Pulmonary artery endothelial cell (primary cell): ENCODE measurements around the gene CDC42BPB. TPM values are rescaled to one million over a fixed set of nuclear protein-coding genes. Genes with fewer than 3 reads are reported as not detected.
A peak's percentile ranks its signal among the peaks of the same experiment; 100 is the strongest.

Experiments used
- DNase-seq: peaks from one replicate; pipeline ENCODE4 v3.0.0-alpha.2; 2011; ENCODE audit warnings: low read depth, low spot score
- total RNA-seq: library from RNA; depleted of rRNA; stranded (reverse); fragments of >200 nt; gene quantifications from 2 replicates; pipeline ENCODE4 v1.2.3, GENCODE V29; 2014

CDC42BPB gene
- total RNA-seq, 1 donor from 2014 or later = 113 TPM

- DNase-seq = no peak
Observed at GRCh38 chr14:103073367-103073875, 16.1 kb upstream of the CDC42BPB start.

GRCh38 chr14:103072595-103073366 lies 15.4 kb upstream of the CDC42BPB start:
- no peak for DNase-seq

DNA sequence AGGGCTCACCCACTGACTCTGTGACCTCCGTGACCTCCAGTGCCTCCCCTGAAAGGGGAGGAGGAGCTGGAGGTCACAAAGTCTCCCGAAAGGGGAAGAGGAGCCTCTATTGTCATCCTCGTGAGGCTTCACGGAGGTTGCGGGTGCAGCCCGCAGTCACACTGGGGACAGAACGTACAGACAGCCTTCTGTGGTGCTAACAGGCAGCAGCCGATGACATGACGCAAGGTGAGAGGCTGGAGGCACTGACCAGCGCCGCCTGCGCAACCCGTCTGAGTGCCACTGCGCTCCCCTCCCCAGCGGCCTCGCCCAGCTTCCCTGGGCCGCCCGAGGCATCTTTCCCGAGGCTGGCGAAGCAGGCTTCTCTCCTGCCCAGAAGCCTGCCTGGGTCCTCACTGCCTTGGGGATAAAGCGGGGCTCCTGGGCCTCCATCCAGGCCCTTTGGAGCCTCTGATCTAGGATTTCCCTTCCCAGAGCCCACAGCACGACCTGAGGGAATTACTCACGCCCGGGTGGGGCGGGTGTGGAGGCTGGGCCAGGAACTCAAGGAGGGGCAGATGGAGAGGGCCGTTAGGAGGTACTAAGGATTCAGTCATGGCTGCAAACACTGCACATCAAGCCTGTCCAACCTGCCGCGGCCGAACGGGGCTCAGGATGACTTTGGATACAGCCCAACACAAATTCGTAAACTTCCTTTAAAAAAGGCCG lies 14.3 kb upstream of the CDC42BPB start:
- DNase-seq = no peak

- no peak for DNase-seq
Observed at GRCh38 chr14:103070971-103071542, 13.7 kb upstream of the CDC42BPB start.

DNA sequence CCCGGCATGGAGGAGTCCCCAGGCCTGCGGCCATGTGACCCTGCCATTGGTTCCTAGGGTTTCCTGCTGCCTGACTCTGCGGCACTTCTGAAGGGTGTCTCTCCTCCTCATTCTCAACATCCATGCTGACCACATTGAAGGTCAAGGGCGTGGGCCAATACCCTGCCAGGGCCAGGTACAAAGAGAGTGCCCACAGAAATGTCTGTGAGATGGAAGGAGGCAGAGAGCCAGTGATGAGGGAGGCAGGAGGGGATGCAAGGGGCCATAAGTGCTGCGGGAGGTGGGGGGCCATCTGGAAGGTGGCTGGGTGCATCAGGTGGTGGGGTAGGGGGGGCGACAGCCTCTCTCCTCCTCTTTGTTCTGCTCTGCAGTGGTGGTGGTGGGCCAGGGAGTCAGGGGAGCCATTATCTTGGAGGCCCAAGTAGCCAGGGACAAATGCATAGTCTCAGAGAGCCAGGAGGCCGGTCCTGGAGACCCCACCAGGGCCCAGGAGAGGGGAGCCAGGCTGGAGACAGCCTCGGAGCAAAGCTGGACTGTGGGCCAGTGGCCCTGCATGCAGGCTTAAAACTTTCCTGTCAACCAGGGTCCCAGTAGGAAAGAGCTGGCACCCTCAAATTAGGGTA lies 13.0 kb upstream of the CDC42BPB start:
- DNase-seq = no peak

GRCh38 chr14:103068351-103069073 lies 11.2 kb upstream of the CDC42BPB start:
- DNase-seq = no peak

DNA sequence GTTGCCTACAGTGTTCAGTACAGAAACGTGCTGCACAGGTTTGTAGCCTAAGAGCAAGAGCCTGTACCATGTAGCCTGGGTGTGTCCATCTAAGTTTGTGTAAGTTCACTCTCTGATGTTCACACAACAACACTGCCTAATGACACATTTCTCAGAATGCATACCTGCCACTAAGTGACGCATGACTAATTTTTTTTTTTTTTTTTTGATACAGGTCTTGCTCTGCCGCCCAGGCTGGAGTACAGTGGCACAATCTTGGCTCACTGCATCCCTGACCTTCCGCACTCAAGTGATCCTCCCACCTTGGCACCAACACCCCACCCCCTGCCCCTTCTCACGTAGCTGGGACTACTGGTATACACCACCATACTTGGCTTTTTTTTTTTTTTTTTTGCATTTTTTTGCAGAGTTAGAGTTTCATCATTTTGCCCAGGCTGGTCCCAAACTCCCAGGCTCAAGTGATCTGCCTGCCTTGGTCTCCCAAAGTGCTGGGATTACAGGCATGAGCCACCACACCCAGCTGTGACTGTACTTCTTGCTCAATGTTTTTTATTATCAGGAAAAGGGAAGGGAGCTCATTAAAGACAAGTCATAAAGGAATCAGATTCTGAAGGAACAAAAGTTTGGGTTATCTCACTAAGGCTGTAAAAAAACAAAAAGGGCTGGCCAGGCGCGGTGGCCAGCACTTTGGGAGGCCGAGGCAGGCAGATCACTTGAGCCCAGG lies 10.0 kb upstream of the CDC42BPB start:
- no peak for DNase-seq

DNA sequence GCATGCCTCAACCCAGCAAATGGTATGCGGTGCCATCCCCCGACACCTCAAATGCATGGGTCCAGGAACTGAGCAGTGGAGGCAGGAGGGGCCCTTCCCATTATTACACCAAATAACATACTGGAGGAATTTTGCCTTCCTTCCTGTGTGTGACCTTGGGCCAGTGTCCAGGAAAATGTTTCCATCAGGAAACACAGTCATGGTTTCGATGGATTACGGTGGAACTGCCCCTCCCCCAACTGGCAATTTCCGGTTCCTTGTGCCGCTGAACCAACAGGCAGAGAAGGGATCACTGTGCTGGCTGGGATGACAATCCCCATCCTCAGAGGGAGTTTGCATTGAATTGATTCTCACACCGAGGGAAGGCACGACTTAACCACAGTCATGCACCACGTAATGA lies 9.1 kb upstream of the CDC42BPB start:
- DNase-seq = peak; percentile 78

GRCh38 chr14:103065861-103066260 lies 8.5 kb upstream of the CDC42BPB start:
- DNase-seq = no peak

DNA sequence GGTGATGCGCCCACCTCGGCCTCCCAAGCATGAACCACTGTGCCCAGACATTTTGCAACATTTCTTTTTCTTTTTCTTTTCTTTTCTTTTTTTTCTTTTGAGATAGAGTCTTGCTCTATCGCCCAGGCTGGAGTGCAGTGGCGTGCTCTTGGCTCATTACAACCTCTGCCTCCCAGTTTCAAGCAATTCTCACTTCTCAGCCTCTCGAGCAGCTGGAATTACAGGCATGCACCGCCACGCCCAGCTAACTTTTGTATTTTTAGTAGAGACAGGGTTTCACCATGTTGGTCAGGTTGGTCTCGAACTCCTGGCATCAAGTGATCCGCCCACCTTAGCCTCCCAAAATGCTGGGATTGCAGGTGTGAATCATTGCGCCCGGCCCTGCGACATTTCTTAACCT lies 7.6 kb upstream of the CDC42BPB start:
- DNase-seq = no peak

DNA sequence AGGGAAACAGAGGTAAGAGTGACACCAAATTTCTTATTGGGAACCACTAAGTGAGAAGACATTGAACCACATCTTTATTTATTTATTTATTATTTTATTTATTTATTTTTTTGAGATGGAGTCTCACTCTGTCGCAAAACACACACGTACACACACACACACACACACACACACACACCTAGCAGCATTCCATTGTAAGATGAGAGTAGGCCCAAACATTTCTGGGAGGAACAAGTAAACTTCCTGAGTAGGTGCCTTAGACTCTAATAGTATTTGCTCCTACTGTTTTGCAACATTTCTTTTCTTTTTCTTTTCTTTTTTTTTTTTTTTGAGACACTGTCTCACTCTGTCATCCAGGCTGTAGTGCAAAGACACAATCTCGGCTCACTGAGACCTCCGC lies 7.1 kb upstream of the CDC42BPB start:
- DNase-seq = no peak

- DNase-seq = no peak
Observed at GRCh38 chr14:103061482-103061976, 4.2 kb upstream of the CDC42BPB start.

DNA sequence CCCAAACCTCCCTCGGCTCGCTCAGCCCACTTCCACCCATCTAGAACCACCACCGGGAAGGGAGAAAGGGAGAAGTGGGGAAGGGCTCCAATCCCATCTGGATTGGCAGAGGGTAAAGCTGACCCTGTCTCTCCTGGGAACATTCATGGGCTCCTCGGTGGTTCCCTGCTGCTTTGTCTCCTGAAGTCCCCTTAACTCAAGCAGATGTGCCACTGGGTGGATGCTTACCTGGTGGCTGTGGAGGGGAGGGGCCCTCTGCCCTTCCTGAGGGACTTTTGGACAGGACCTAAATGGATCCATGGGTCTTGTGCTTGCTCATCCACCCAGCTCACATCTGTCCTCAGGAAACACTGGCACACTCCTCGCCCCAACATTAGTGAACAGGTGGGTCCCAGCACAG lies 2.2 kb upstream of the CDC42BPB start:
- DNase-seq = no peak

GRCh38 chr14:103058164-103059055 lies 1.1 kb upstream of the CDC42BPB start:
- DNase-seq = no peak

GRCh38 chr14:103057028-103057371 lies 349 bp downstream of the CDC42BPB start:
- no peak for DNase-seq

GRCh38 chr14:103056322-103057027 lies 874 bp downstream of the CDC42BPB start:
- peak; percentile 69 for DNase-seq

DNA sequence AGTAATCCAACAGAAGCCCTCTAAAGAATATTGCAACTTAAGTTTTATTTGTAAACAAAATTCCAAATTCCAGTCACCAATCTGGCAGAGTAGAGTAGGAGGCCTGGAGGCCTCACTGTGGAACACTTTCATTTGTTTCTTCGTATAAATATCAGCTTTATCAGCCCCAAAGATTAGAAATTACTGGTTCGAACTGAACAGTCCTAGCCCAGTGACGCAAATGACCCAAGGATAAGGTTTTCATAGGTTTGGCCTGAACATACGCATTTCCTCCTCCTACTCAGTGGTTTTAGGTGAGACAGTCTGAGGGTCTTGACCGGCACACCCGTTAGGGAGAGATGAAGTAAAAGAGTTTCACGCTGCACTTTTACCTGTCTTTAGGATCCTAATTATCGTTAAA lies 1.7 kb downstream of the CDC42BPB start:
- DNase-seq = no peak

DNA sequence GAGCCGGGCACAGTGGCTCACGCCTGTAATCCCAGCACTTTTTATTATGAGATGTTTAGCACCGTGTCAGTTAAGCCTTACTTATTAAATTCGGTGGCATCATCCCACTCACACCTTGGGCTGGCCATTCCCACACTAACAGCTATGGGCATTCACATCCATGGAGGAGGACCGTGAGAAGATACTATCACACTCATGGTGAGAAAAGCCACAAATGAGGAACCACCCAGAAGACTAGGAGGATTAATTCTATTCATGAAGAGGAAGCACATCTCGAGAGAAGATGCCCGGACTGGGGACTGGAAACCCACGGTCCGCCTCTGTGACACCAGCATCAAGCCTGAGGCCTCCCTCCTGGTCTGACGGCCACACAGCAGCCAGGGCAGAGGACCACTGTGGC lies 4.9 kb downstream of the CDC42BPB start:
- no peak for DNase-seq

GRCh38 chr14:103050935-103051334 lies 6.4 kb downstream of the CDC42BPB start:
- no peak for DNase-seq
